GOT3 (cell line): ENCODE results near the gene ELK3.
A peak's percentile ranks its signal among the peaks of the same experiment; 100 is the strongest.

Experiments
- DNase-seq: peaks from one replicate; lab custom pipeline; 2025; ENCODE audit warnings: mixed read lengths; lab: John Stamatoyannopoulos, UW

ELK3 gene

DNA sequence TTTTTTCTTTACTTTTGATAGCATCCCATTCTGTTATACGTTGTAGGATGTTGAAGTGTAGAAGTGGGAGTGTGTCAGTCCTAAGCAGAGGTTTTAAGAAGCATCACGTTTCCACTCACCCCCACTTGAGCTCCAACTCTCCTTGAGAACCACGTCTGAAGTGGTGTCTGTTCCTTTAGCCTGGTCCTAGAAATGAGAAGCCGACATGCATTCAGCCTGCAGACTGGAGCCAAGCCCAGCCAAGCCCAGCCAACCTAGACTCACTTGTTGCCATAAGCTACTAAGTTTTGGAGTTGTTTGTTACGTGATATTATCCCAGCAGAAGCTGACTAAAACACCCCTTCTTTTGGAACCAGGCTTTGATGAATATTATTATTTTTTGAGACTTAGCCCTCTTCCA lies 4.4 kb upstream of the ELK3 start:
- no peak for DNase-seq

DNA sequence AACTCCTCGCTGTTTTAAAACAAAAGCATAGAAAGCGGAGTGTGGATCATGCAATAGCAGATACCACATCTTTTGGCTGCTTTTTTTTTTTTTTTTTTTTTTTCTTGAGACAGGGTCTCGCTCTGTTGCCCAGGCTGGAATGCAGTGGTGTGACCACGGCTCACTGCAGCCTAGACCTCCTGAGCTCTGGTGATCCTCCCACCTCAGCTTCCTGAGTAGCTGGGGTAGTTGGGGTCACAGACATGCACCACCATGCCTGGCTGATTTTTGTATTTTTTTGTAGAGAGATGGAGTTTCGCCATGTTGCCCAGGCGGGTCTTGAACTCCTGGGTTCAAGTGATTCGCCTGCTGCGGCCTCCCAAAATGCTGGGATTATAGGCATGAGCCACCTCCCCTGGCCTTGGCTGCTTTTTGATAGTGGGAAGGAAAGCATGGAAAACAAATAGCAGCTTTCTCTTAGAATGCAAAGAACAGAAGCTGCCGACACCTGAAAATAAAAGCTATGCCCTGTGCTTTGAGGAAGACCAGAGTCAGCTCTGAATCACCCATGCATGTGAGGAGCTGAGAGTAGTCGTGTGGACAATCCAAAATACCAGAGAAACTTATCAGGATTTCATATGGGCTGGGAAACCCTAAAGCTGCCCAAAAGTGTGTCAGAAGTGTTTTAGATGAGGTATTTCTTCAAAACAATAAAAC lies 3.6 kb upstream of the ELK3 start:
- DNase-seq: no peak

GRCh38 chr12:96192926-96193573 lies 1.1 kb upstream of the ELK3 start:
- no peak for DNase-seq

DNA sequence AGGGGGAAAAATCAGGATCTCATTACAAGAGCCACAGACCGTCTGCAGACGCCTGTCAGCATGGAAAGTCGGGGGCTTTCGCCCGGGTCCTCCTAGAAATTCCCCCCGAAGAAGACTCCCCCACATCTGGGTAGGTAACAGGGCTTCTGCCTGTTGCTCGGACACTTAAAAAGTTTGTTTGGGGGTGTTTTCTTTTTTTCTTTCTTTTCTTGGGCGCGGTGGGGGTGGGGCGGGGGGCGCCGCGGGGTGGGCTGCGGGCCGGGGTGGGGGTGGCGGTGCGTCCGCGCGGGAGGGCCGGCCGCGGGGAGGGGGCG lies 358 bp downstream of the ELK3 start:
- DNase-seq: no peak

DNA sequence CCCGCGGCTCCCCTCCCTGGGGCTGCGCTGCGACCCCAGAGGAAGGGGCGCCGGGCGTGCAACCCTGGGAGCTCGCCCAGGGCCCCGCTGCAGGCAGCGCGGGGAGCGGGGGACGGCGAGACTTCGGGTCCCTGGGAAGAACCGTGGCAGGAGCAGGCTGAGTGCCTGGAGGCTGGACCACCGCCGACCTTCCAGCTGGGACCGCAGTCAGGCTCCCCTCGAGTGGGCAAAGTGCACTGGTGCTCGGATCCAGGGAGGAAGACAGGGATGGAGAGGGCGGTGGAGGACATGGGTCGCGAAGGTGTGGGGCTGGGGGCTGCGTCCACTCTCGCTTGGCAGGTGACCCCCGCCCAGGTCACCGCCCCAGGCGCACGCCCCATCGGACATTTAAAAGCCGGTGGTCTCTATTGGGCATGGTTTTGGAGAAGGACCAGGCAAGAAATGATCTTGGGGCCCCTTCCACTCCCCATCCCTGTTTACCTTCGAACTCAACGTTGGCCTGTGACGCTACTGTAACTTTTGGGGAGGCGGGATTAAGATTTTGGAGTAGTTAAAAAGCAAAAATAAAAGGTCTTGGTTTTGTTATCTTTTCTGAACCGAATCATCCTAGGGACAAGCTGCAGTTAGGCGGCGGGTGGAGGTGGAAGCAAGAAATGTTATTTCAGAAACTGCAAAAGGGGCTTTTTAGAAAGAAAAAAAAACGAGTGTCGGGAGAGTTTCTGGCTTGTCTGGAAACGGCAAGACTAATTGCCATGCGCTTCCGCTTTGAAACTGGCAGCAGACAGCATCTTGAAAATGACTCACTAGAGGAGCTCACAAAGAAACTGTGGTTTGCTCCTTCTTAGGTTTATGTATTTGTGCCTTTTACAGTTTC lies 1.0 kb downstream of the ELK3 start:
- DNase-seq: peak; percentile 20

DNA sequence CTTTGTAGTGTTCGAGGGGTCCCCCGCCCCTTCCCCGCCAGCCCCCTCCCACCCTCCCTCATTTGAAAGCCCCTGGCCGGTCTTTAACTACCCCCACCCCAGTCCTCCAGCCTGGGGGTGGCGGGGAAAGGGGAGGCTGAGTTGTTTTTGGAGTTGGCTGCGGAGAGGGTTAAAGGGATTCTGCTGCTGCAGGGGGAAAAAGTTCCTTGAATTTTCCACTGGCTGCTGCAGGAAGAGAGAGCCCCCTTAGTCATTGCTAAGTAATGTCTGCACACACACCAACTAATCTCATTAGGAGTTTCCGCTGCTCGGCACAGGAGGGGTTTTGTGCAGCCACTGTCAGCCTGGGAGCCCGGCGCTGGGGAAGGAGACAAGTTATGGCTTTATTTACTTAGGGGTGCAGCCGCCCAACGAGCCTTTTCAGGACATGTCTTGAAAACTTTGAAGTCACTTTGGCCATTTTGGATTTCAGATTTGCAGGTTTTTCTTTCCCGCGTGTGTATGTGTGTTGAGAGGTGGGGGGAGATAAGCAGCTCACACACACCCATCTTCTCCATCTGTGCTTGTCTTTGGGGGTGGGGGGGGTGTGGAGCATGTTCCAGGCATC lies 1.8 kb downstream of the ELK3 start:
- DNase-seq: no peak

DNA sequence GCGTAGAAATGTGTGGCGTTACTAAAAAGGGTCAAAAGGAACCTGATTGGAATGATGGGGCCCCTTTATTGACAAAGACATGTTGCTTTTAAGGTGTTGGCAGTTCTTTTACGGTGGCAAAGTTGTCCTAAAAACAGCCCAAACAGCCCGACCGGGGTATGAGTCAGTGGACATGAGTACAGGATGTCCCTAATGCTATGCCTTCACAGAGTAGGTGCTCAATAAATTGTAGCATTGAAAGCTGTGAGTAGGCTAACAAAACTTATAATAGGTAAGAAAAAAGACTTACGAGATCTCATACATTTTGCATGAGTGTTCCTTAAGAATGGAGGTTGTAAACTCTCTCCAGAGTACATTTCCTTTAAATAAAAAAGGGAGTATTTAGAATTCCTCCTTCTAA lies 2.6 kb downstream of the ELK3 start:
- no peak for DNase-seq

DNA sequence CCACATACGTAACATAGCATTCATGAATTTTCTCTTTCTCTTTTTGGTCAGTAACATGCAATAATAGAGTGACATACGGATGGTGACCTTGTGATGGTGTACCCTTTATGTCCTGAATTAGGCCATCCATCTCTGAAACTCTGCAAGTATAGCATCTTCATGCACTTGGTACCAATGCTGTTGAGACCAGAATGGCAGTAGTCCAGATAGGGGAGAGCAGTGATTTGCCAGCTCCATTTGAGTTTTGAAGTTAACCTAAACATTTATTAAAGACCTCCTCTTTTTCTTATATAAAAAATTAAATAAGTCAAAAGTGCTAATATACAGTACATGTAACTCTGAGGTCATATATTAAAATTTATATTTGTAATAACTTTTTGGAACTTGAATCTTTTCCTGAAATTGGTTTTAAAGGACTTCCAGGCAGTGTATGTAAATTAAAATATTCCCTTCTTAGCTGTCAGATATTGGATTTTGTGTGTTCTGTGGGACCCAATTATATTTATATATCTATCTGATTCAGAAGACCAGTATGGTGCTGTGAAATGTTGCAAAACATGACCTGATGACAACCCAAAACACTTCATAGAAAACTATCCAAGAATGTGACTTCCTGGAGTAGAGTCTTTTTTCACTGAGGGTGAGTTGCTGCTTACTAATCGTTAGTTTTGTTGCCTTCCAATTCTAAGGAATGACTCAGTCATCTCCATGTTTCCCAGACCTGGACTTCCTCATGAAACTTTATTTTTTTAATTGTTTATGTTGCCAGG lies 3.5 kb downstream of the ELK3 start:
- no peak for DNase-seq

DNA sequence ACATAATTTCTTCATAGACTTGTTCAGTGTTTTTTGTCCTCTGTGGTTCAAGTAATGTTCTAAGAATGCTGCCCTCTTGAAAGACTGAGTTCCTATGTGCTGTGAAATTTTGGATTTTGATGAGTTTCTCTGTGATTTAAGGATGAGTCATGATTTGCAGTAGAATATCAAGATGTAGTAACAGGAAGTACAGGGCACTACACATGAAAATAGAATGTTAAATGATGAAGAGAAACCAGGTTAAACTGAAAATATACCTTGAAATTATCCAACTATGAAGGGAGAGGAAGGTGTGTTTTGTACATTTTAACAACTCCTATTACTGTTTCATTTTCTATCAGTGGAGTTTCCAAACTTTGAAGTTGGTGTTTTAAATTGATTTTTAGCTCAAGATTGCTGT lies 4.8 kb downstream of the ELK3 start:
- DNase-seq: no peak

GRCh38 chr12:96199464-96199863 lies 5.3 kb downstream of the ELK3 start:
- DNase-seq: no peak

DNA sequence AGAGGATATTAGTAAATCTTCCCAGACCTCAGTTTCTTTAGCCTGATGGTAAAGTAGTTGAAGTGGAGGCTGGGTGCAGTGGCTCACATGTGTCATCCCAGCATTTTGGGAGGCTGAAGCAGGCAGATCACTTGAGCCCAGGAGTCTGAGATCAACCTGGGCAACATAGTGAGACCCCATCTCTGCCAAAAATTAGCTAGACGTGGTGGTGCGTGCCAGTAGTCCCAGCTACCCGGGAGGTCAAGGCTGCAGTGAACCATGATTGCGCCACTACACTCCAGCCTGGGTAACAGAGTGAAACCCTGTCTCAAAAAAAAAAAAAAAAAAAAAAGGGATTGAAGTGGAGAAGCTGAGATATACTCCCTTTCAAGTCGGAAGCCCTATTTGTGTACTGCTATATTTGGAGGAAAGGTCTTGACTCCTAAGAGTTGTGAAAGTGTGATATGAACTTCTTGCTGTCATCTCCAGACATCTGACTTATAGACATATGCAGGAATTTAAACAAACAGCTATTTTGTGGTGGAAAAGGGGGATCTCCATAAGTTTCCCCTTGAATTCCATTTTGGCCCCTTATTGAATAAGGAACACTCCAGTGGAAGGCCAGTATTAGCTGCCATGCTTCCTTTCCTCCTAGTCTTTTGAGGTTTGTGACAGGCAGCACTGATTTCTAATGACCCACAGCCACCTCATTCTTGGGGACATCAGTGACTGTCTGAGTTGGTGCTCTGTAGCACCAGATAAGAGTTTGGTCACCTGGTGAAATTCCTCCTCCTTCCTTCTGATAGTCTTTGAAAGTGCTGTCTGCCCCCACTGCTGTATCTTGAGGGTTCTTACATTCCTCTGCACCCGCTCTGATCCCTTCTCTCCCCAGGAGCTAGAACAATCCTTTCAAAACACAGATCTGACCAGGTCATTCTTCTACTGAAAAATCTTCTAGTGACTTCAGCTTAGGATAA lies 7.4 kb downstream of the ELK3 start:
- DNase-seq: no peak

GRCh38 chr12:96204381-96204780 lies 10.2 kb downstream of the ELK3 start:
- DNase-seq: no peak

GRCh38 chr12:96205908-96206307 lies 11.7 kb downstream of the ELK3 start:
- no peak for DNase-seq

DNA sequence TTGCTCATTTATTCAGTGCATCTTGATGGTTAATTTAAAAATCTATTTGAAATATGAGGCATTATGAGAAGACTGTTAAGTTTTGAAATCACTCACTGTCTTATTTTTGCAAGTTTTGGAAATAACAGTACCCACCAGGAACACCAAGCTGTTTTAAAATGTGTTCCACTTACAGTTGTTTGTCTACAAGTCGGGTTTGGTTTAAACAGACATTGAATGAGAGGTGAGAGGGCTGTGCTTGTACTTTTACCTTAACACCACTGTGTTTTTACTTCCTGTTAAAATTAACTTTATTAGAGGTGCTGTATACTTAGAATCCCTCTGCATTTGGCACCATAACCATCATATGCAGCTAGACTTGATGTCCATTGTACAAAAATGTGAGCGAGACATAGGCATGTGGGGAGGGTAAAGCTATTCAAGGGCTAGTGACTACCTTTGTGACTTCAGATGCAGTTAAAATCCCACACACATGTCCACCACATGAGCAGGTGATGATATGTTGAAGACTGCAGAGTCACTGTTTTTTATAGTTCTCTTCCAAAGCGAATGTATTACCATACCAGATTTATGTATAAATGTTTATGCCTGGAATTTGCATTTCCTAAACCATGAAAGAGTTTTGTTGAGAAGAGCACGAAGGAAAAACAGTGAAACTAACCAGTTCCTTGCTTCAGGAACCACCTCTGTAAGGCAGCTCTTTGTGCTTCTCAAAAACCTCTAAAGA lies 12.9 kb downstream of the ELK3 start:
- no peak for DNase-seq

DNA sequence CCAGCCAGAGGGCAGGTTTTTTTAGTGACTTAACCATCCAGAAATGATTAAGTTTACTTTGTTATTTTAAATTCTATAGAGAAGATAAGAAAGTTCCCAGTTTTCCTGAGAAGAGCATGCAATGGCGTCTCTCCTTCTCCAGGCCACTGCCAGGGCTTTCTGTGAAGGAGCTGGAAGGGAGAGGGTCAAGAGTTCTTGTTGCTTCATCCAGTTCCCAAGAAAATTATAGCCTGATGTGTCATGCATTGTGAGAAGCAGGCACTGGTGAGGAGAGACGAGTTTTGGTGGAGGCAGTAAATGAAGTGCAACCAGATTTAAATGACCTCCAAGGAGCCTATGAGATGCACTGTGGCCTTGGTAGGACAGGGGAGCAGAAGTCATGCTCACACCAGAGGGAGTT lies 14.2 kb downstream of the ELK3 start:
- DNase-seq: no peak

DNA sequence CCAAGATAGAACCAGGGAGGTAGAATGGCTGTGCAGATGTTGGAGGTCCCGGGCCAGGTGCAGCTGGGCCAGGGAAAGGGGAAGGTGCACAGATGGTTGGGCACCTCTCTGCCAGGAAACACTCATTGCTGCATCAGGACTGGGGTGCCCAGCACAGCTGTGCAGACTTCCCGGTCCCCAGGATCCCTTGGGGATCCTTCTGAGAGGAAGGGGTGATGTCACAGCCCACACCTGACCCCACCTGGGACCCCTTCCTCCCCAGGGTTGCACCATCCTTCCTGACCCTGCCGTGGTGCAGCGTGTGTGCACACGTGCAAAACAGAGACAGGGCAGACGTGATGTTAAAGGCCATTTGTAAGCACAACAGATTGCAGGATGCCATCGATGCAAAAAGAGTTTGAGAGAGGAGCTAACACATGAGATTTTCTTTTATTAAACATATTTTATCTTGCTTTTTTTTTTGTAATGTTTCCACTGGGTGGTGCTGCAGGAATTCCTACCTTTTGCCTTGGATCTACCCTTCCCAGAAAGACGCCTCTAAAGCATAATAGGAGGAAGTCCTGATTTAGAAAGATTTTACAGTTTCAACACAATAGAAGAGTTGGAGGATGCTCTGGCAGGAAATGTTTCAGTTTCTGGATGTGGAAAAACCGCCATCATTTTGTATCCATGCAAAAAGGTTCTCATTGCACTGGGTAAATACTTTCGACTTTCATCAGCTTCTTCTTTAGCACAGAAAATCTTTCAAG lies 14.8 kb downstream of the ELK3 start:
- DNase-seq: no peak

DNA sequence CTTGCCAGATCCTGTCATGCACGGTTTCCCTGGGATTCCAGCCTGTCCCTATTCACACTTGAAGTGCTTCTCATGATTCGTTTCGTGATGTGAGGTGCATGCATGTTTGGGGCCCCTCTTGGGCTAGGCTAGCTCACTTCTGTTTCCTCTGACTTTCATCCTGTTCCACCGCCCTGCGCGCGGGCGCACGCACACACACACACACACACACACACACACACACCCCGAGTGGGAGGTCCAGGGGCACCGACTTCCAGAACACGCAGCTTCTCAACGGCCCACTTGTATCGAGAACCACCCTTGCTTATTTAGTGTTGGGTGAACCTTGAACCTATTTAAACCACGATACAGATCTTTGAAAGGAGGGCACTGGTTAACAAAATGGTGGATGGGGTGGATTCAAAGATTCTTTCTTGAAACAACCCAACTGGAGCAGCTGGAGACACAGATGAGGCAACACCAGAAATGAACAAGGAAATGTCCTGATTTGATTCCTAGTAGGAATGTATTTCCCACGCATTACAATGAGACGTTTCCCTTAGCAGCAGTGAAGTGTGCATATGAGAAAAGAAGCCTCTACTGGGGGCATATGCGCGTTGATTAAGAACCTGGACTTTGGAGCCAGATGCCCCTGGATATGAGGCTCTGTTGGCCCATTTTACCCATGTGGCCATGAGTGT lies 16.3 kb downstream of the ELK3 start:
- DNase-seq: no peak

- no peak for DNase-seq
Measured at GRCh38 chr12:96211988-96212387, 17.8 kb downstream of the ELK3 start.
